Lower lobe of right lung (tissue), 2 donors: ENCODE measurements around the gene TBX18. TPM values are rescaled to one million over a fixed set of nuclear protein-coding genes. Genes with fewer than 3 reads are reported as not detected.

Experiments used
- ATAC-seq, 2 donors: fragments of 200-7000 bp; cut with Tn5 transposase; one replicate each; pipeline ENCODE4 v1.9.1; 2020 to 2022; ENCODE audit warnings: mild to moderate bottlenecking in 2 of 2, moderate library complexity in 2 of 2
- DNase-seq: peaks from one replicate; pipeline ENCODE4 v3.0.0-alpha.2; 2020
- H3K27ac ChIP-seq: fragments of 200-600 bp; one replicate; pipeline ENCODE4 v1.8.0; 2022
- H3K27me3 ChIP-seq: fragments of 200-600 bp; one replicate; pipeline ENCODE4 v1.8.0; 2022; ENCODE audit warnings: low read depth
- H3K36me3 ChIP-seq: fragments of 200-600 bp; one replicate; pipeline ENCODE4 v1.8.0; 2022; ENCODE audit warnings: mild to moderate bottlenecking
- H3K4me1 ChIP-seq: fragments of 200-600 bp; one replicate; pipeline ENCODE4 v1.8.0; 2022
- H3K4me3 ChIP-seq: fragments of 200-600 bp; one replicate; pipeline ENCODE4 v1.8.0; 2022; ENCODE audit warnings: mild to moderate bottlenecking
- H3K9me3 ChIP-seq: fragments of 200-600 bp; one replicate; pipeline ENCODE4 v1.8.0; 2022
- intact Hi-C: fragments of 100-400 bp; cut with DNase I; formaldehyde crosslinking; loops from one replicate; pipeline ENCODE4 v1.11.0; 2022
- total RNA-seq: library from RNA; stranded (reverse); fragmentation: NEBNext Ultra II Directional; extraction: Animal tissue kit (Norgen Biotek cat#: 25700); gene quantifications from one replicate; pipeline ENCODE4 v1.2.1, GENCODE V29; 2021
- TF ChIP-seq, protein P1 (sequence below): fragments of 200-600 bp; IDR thresholded peaks from one replicate; pipeline ENCODE4 v1.8.0; 2022; ENCODE audit warnings: antibody characterized with exemption, mild to moderate bottlenecking
- donor health status: DM: no; HTN: yes; CAD: no; lungs with severe emphysema.

Gene TBX18
- total RNA-seq, 1 donor from 2014 or later: 1.5 TPM

GRCh38 chr6:84743616-84744015 is 20.8 kb downstream of the TBX18 start:
- Histone ChIP-seq H3K4me1 (no peaks in the 10 kb centered on the region), H3K27me3 (no peaks in the 10 kb centered on the region), H3K4me3 (no peak overlapping the region), H3K27ac (no peak overlapping the region), H3K36me3 (no peaks in the 10 kb centered on the region), H3K9me3 (no peaks in the 10 kb centered on the region)
- DNase-seq (no peak), ATAC-seq (no peak)
- intact Hi-C loops: no loop called here
- TF ChIP-seq, protein P1, sequence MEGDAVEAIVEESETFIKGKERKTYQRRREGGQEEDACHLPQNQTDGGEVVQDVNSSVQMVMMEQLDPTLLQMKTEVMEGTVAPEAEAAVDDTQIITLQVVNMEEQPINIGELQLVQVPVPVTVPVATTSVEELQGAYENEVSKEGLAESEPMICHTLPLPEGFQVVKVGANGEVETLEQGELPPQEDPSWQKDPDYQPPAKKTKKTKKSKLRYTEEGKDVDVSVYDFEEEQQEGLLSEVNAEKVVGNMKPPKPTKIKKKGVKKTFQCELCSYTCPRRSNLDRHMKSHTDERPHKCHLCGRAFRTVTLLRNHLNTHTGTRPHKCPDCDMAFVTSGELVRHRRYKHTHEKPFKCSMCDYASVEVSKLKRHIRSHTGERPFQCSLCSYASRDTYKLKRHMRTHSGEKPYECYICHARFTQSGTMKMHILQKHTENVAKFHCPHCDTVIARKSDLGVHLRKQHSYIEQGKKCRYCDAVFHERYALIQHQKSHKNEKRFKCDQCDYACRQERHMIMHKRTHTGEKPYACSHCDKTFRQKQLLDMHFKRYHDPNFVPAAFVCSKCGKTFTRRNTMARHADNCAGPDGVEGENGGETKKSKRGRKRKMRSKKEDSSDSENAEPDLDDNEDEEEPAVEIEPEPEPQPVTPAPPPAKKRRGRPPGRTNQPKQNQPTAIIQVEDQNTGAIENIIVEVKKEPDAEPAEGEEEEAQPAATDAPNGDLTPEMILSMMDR: no peak

- Histone ChIP-seq H3K36me3 (no peaks in the 10 kb centered on the region), H3K4me1 (no peaks in the 10 kb centered on the region), H3K27ac (no peak overlapping the region), H3K9me3 (no peaks in the 10 kb centered on the region), H3K27me3 (no peaks in the 10 kb centered on the region), H3K4me3 (no peak overlapping the region)
- intact Hi-C loops: no loop called here
- TF ChIP-seq, protein P1: no peak
- ATAC-seq (no peak), DNase-seq (no peak)
These were observed 24.0 kb downstream of the TBX18 start for GRCh38 chr6:84740385-84740784.

GRCh38 chr6:84739866-84740208 is 24.6 kb downstream of the TBX18 start:
- H3K4me1 ChIP-seq: no peaks in the 10 kb centered on the region
- ATAC-seq (peak in 1 of 2 donors; percentile 30), DNase-seq (no peak)
- H3K4me3 ChIP-seq: no peak overlapping the region
- no peaks in the 10 kb centered on the region for H3K9me3 ChIP-seq
- TF ChIP-seq, protein P1: no peak
- intact Hi-C loops: no loop called here
- H3K36me3 ChIP-seq: no peaks in the 10 kb centered on the region
- no peak overlapping the region for H3K27ac ChIP-seq
- H3K27me3 ChIP-seq: no peaks in the 10 kb centered on the region

GRCh38 chr6:84738996-84739865 is 25.2 kb downstream of the TBX18 start:
- TF ChIP-seq, protein P1: no peak

GRCh38 chr6:84733889-84734288 is 30.5 kb downstream of the TBX18 start:
- Histone ChIP-seq H3K4me1 (no peaks in the 10 kb centered on the region), H3K9me3 (no peaks in the 10 kb centered on the region), H3K4me3 (no peak overlapping the region), H3K36me3 (no peaks in the 10 kb centered on the region), H3K27ac (no peak overlapping the region), H3K27me3 (no peaks in the 10 kb centered on the region)
- no peak for ATAC-seq
- TF ChIP-seq, protein P1: no peak
- no peak for DNase-seq
- intact Hi-C loops: no loop called here

More at GRCh38 chr6:84738996-84739865, 25.2 kb downstream of the TBX18 start:
- no peaks in the 10 kb centered on the region for H3K27me3 ChIP-seq
- H3K36me3 ChIP-seq: no peaks in the 10 kb centered on the region
- DNase-seq (no peak), ATAC-seq (no peak)
- no peak overlapping the region for H3K27ac ChIP-seq
- no peaks in the 10 kb centered on the region for H3K9me3 ChIP-seq
- no peak overlapping the region for H3K4me3 ChIP-seq
- intact Hi-C loops: no loop called here
- H3K4me1 ChIP-seq: no peaks in the 10 kb centered on the region
